Nephron (organoid): Measurements from ENCODE around the gene MANBA.

ENCODE experiments used
- H3K27ac Mint-ChIP-seq, 3 experiments: 2 replicates each; pipeline ENCODE4 v1.8.0; 2020; ENCODE audit warnings: mixed read lengths in 3 of 3, mild to moderate bottlenecking in 2 of 3, moderate library complexity in 1 of 3
- H3K27me3 Mint-ChIP-seq: 2 replicates; pipeline ENCODE4 v1.8.0; 2021; ENCODE audit warnings: low read depth, mild to moderate bottlenecking, moderate library complexity, mixed read lengths
- H3K36me3 Mint-ChIP-seq: 2 replicates; pipeline ENCODE4 v1.8.0; 2020; ENCODE audit warnings: low read depth, mixed read lengths
- H3K4me1 Mint-ChIP-seq: 2 replicates; pipeline ENCODE4 v1.8.0; 2020; ENCODE audit warnings: mixed read lengths
- H3K4me3 Mint-ChIP-seq, 3 experiments: 2 replicates each; pipeline ENCODE4 v1.8.0; 2020; ENCODE audit warnings: mild to moderate bottlenecking in 3 of 3, mixed read lengths in 3 of 3, moderate library complexity in 2 of 3
- H3K9me3 Mint-ChIP-seq: 2 replicates; pipeline ENCODE4 v1.8.0; 2020; ENCODE audit warnings: mixed read lengths
- TF ChIP-seq, protein P1 (sequence below), 3 experiments: fragments of 200-600 bp; sonication (generic); IDR thresholded peaks; one replicate each; pipeline ENCODE4 v1.5.0; 2021; ENCODE audit warnings: antibody characterized with exemption in 3 of 3; ENCODE audit not compliant: unreplicated experiment in 3 of 3

The MANBA gene

GRCh38 chr4:102687373-102687981 lies 73.3 kb downstream of the MANBA start:
- Mint-ChIP-seq H3K27me3 (no peaks in the 10 kb centered on the region), H3K9me3 (no peaks in the 10 kb centered on the region), H3K4me1 (no peaks in the 10 kb centered on the region), H3K36me3 (peaks cover 4% of the 10 kb centered on the region), H3K27ac (no peak overlapping the region), H3K4me3 (no peak overlapping the region)
- TF ChIP-seq, protein P1, sequence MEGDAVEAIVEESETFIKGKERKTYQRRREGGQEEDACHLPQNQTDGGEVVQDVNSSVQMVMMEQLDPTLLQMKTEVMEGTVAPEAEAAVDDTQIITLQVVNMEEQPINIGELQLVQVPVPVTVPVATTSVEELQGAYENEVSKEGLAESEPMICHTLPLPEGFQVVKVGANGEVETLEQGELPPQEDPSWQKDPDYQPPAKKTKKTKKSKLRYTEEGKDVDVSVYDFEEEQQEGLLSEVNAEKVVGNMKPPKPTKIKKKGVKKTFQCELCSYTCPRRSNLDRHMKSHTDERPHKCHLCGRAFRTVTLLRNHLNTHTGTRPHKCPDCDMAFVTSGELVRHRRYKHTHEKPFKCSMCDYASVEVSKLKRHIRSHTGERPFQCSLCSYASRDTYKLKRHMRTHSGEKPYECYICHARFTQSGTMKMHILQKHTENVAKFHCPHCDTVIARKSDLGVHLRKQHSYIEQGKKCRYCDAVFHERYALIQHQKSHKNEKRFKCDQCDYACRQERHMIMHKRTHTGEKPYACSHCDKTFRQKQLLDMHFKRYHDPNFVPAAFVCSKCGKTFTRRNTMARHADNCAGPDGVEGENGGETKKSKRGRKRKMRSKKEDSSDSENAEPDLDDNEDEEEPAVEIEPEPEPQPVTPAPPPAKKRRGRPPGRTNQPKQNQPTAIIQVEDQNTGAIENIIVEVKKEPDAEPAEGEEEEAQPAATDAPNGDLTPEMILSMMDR (IDR thresholded peaks at IDR 0.05; ENCODE audit: unreplicated experiment in 3 of 3): no peak

- H3K4me3 Mint-ChIP-seq: no peak overlapping the region
- H3K36me3 Mint-ChIP-seq: peaks cover 4% of the 10 kb centered on the region
- H3K27me3 Mint-ChIP-seq: no peaks in the 10 kb centered on the region
- TF ChIP-seq, protein P1 (IDR thresholded peaks at IDR 0.05; ENCODE audit: unreplicated experiment in 3 of 3): no peak
- H3K9me3 Mint-ChIP-seq: no peaks in the 10 kb centered on the region
- H3K27ac Mint-ChIP-seq: no peak overlapping the region
- H3K4me1 Mint-ChIP-seq: no peaks in the 10 kb centered on the region
Observed at GRCh38 chr4:102685768-102686167, 75.0 kb downstream of the MANBA start.

- Mint-ChIP-seq H3K27me3 (no peaks in the 10 kb centered on the region), H3K36me3 (peaks cover under 1% of the 10 kb centered on the region), H3K9me3 (no peaks in the 10 kb centered on the region), H3K4me3 (no peak overlapping the region), H3K4me1 (no peaks in the 10 kb centered on the region), H3K27ac (no peak overlapping the region)
- TF ChIP-seq, protein P1 (IDR thresholded peaks at IDR 0.05; ENCODE audit: unreplicated experiment in 3 of 3): no peak
Observed at GRCh38 chr4:102684610-102685052, 76.1 kb downstream of the MANBA start.

DNA sequence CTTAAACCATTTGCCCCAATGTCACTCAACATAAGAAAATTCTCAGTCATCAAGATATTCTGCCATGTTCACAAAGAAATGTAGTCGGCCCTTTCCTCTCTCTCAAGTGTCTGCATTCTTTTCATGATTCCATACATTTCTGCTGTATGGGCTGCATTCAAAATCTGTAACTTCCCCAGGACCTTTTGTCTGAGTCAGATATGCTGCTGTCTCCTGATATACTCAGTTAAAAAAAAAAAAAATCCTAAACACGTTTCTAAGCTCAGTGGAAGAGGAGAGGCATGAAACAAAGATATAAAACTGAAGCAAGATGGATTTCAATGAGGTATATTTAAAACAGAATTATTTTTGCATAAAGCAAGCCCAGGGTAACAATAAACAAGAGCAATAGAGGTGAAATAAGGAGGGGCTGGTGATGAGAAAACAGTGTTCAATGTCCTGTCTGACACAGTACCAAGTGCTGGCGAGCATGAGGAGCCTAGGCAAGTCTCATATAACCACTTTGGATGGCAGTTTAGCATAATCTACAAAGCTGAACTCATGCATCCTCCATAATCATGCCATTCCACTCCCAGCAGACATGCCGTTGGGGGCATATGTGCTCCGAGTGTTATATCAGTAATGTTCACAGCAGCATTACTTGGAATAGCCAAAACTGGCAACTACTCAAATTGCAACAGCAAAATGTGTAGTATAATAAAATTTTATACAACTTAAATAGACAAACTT lies 76.7 kb downstream of the MANBA start:
- no peaks in the 10 kb centered on the region for H3K27me3 Mint-ChIP-seq
- no peak overlapping the region for H3K4me3 Mint-ChIP-seq
- H3K27ac Mint-ChIP-seq: no peak overlapping the region
- peaks cover 2% of the 10 kb centered on the region for H3K4me1 Mint-ChIP-seq
- TF ChIP-seq, protein P1 (IDR thresholded peaks at IDR 0.05; ENCODE audit: unreplicated experiment in 3 of 3): no peak
- H3K36me3 Mint-ChIP-seq: no peaks in the 10 kb centered on the region
- no peaks in the 10 kb centered on the region for H3K9me3 Mint-ChIP-seq

DNA sequence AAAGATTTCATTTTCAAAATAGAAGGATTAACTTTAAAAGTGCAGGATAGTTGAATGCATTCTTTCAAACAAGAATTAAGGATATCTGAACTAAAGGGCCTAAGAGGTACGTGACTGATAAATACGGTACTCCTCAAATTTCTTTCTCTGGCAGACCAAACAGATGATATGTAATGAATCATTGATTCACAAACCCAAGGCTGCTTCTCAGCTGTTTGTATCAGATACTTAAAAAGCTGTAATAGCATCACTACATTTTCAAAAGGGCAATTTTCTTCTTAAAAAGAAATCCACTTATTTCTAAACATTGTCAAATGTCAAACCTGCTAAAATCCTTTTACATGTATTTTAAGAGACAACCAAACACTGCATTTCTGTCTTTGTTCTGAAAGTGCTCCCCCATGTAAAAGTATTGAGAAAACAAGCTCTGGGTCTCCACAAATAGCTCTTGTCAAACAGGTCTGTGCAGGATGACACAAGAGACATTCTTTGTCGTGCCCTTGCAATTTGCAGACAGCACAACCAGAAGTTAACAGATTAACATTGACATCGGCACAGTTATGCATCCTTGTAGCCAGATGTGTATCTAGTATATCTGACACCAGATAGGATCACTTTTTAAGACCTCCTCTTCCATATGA lies 82.0 kb downstream of the MANBA start:
- Mint-ChIP-seq H3K4me1 (peaks cover 12% of the 10 kb centered on the region), H3K27ac (no peak overlapping the region), H3K9me3 (no peaks in the 10 kb centered on the region), H3K27me3 (no peaks in the 10 kb centered on the region), H3K36me3 (no peaks in the 10 kb centered on the region), H3K4me3 (no peak overlapping the region)
- TF ChIP-seq, protein P1 (IDR thresholded peaks at IDR 0.05; ENCODE audit: unreplicated experiment in 3 of 3): no peak
